OCI-LY7 (cell line): Measurements from ENCODE around the gene CCDC8.

ENCODE experiments used
- EZH2phosphoT487 ChIP-seq: fragments of 200-600 bp; sonication (generic); IDR thresholded peaks from 2 replicates; pipeline ENCODE4 v1.6.1; 2018; ENCODE audit warnings: low read depth, borderline replicate concordance, mild to moderate bottlenecking, mixed run types, antibody characterized with exemption, low read length, moderate library complexity, mixed read lengths
- TF ChIP-seq, protein P1 (sequence below): fragments of 200-600 bp; sonication (generic); conservative IDR thresholded peaks from 2 replicates; pipeline ENCODE4 v1.5.1; 2014; ENCODE audit warnings: mild to moderate bottlenecking, antibody characterized with exemption, low read length, moderate library complexity, mixed read lengths

GRCh38 chr19:46368116-46368515 lies 45.2 kb downstream of the CCDC8 start:
- TF ChIP-seq, protein P1, sequence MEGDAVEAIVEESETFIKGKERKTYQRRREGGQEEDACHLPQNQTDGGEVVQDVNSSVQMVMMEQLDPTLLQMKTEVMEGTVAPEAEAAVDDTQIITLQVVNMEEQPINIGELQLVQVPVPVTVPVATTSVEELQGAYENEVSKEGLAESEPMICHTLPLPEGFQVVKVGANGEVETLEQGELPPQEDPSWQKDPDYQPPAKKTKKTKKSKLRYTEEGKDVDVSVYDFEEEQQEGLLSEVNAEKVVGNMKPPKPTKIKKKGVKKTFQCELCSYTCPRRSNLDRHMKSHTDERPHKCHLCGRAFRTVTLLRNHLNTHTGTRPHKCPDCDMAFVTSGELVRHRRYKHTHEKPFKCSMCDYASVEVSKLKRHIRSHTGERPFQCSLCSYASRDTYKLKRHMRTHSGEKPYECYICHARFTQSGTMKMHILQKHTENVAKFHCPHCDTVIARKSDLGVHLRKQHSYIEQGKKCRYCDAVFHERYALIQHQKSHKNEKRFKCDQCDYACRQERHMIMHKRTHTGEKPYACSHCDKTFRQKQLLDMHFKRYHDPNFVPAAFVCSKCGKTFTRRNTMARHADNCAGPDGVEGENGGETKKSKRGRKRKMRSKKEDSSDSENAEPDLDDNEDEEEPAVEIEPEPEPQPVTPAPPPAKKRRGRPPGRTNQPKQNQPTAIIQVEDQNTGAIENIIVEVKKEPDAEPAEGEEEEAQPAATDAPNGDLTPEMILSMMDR, result no peak
- no peak for TF ChIP-seq EZH2phosphoT487
